PC-9 (cell line): ENCODE data around the gene EXOG.

Experiments
- EZH2 ChIP-seq: fragments of 200-600 bp; sonication (generic); IDR thresholded peaks from 2 replicates; pipeline ENCODE4 v1.8.0; 2017; ENCODE audit warnings: antibody characterized with exemption, low read depth
- TF ChIP-seq, protein P1 (sequence below): fragments of 200-600 bp; sonication (generic); conservative IDR thresholded peaks from 2 replicates; pipeline ENCODE4 v1.6.1; 2017; ENCODE audit warnings: mixed run types, antibody characterized with exemption, mild to moderate bottlenecking, moderate library complexity

DNA sequence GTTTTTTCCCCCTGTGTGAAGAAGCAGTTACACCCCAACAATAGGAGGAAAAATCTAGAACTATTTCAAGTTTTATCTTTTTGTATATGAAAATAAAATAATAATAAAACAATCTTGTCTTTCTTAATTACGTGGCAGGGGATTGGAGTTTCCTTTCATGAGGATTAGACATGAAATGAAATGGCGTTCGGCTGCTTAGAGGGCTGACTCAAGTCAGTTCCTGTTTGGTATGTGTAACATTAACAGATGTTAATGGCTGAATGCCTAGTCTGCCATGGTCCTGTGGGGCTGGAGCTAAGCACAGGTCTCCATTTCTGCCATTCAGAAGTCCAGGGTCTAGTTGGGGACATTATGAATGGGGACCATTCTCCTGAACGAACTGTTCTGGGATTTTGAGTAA, 3.1 kb upstream of the EXOG start:
- TF ChIP-seq, protein P1, sequence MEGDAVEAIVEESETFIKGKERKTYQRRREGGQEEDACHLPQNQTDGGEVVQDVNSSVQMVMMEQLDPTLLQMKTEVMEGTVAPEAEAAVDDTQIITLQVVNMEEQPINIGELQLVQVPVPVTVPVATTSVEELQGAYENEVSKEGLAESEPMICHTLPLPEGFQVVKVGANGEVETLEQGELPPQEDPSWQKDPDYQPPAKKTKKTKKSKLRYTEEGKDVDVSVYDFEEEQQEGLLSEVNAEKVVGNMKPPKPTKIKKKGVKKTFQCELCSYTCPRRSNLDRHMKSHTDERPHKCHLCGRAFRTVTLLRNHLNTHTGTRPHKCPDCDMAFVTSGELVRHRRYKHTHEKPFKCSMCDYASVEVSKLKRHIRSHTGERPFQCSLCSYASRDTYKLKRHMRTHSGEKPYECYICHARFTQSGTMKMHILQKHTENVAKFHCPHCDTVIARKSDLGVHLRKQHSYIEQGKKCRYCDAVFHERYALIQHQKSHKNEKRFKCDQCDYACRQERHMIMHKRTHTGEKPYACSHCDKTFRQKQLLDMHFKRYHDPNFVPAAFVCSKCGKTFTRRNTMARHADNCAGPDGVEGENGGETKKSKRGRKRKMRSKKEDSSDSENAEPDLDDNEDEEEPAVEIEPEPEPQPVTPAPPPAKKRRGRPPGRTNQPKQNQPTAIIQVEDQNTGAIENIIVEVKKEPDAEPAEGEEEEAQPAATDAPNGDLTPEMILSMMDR: no peak
- no peak for TF ChIP-seq EZH2
